Vagina (tissue), 2 donors: Measurements from ENCODE around the gene ARPP21.

Experiments used
- CTCF ChIP-seq, 3 experiments: fragments of 450-650 bp in 2 of 3; fragments of 200-600 bp in 1 of 3; sonication (generic) in 1 of 3; IDR thresholded peaks; one replicate each; pipeline ENCODE4 v1.5.1; 2017 to 2019; ENCODE audit warnings: antibody characterized with exemption in 3 of 3, mild to moderate bottlenecking in 2 of 3, moderate library complexity in 2 of 3
- POLR2AphosphoS5 ChIP-seq, 2 donors: sonication (generic); formaldehyde crosslinking; IDR thresholded peaks; one replicate each; pipeline ENCODE4 v1.9.0; 2017; ENCODE audit warnings: antibody characterized with exemption in 2 of 2, mild to moderate bottlenecking in 2 of 2, low read depth in 1 of 2; ENCODE audit not compliant: insufficient read depth in 1 of 2

- TF ChIP-seq CTCF (IDR thresholded peaks at IDR 0.05): no peak
- no peak for TF ChIP-seq POLR2AphosphoS5 (IDR thresholded peaks at IDR 0.05; ENCODE audit: insufficient read depth in 1 of 2, low read depth in 1 of 2)
These were observed 84.3 kb downstream of the ARPP21 start for GRCh38 chr3:35723480-35724097.
